Esophagus squamous epithelium (tissue), 5 donors: ENCODE measurements around the gene CLDN5. TPM values are rescaled to one million over a fixed set of nuclear protein-coding genes. Genes with fewer than 3 reads are reported as not detected.

Source experiments
- DNase-seq: peaks from one replicate; lab custom pipeline; 2025; lab: John Stamatoyannopoulos, UW
- H3K27ac ChIP-seq, 4 donors: fragments of 200-600 bp; sonication (generic); one replicate each; pipeline ENCODE4 v1.5.1; 2016 to 2019; ENCODE audit warnings: mild to moderate bottlenecking in 1 of 4
- H3K27me3 ChIP-seq, 4 donors: fragments of 200-600 bp; sonication (generic); 1 replicate in 3 of 4; 2 replicates in 1 of 4; pipeline versions ENCODE4 v1.5.1 to v1.6.0; 2017 to 2021; ENCODE audit warnings: antibody characterized with exemption in 1 of 4
- H3K36me3 ChIP-seq, 3 donors: fragments of 200-600 bp; sonication (generic); one replicate each; pipeline ENCODE4 v1.5.1; 2016 to 2019
- H3K4me1 ChIP-seq, 3 donors: fragments of 200-600 bp; sonication (generic); one replicate each; pipeline ENCODE4 v1.5.1; 2017 to 2019
- H3K4me3 ChIP-seq, 4 donors: fragments of 200-600 bp; sonication (generic); 1 replicate in 3 of 4; 2 replicates in 1 of 4; pipeline ENCODE4 v1.5.1; 2016 to 2019; ENCODE audit warnings: mild to moderate bottlenecking in 2 of 4, moderate library complexity in 1 of 4
- H3K9me3 ChIP-seq, 3 donors: fragments of 200-600 bp; sonication (generic); one replicate each; pipeline ENCODE4 v1.5.1; 2016 to 2019
- CTCF ChIP-seq, 6 experiments: fragments of 450-650 bp in 4 of 6; fragments of 200-600 bp in 2 of 6; sonication (generic) in 2 of 6; IDR thresholded peaks; one replicate each; pipeline ENCODE4 v1.5.1; 2016 to 2019; ENCODE audit warnings: antibody characterized with exemption in 6 of 6, mild to moderate bottlenecking in 4 of 6, moderate library complexity in 4 of 6
- POLR2A ChIP-seq, 4 donors: fragments of 450-650 bp; IDR thresholded peaks; one replicate each; pipeline ENCODE4 v1.6.1; 2017; ENCODE audit warnings: antibody characterized with exemption in 4 of 4, mild to moderate bottlenecking in 4 of 4, moderate library complexity in 3 of 4
- WGBS, 2 donors: methylation state at CpG; one replicate each; pipeline ENCODE4 v1.1.5; 2018; 5-methylcytosine and 5-hydroxymethylcytosine counted together
- intact Hi-C: fragments of 100-400 bp; cut with DNase I; formaldehyde crosslinking; loops from one replicate; pipeline ENCODE4 v1.15.0; 2022
- total RNA-seq, 4 donors: library from RNA; depleted of rRNA; stranded (reverse); fragments of >200 nt; gene quantifications; one replicate each; pipeline ENCODE4 v1.1.0, GENCODE V29; 2016
- donor health status: DM: yes; HTN: yes; CAD: no.

Gene CLDN5
- total RNA-seq, 4 donors from 2014 or later: 9.7 to 62.9 (median 23.0) TPM

GRCh38 chr22:19525116-19525660, 978 bp upstream of the CLDN5 start:
- Histone ChIP-seq H3K27ac (peak overlapping the region; percentile 2 to 87 (median 68)), H3K4me1 (peaks cover 14 to 33% (median 17%) of the 10 kb centered on the region in 3 donors), H3K36me3 (no peaks in the 10 kb centered on the region), H3K9me3 (no peaks in the 10 kb centered on the region), H3K4me3 (peak overlapping the region in 3 of 4 donors; percentile 33 to 66 (median 48)), H3K27me3 (peaks cover 0 to 72% (median 5%) of the 10 kb centered on the region in 4 donors)
- TF ChIP-seq POLR2A (IDR thresholded peaks at IDR 0.05): no peak
- TF ChIP-seq CTCF (IDR thresholded peaks at IDR 0.05): no peak
- DNase-seq: no peak
- intact Hi-C loops: no loop called here
- 60 to 92% methylated on average over 2 to 9 of the region's 15 CpGs for WGBS, 2 donors

- intact Hi-C loops: no loop called here
- H3K4me1 ChIP-seq: peaks cover 14 to 33% (median 17%) of the 10 kb centered on the region in 3 donors
- H3K36me3 ChIP-seq: no peaks in the 10 kb centered on the region
- no peaks in the 10 kb centered on the region for H3K9me3 ChIP-seq
- peaks cover 0 to 65% (median 5%) of the 10 kb centered on the region in 4 donors for H3K27me3 ChIP-seq
- peak overlapping the region; percentile 42 to 83 (median 73) for H3K27ac ChIP-seq
- H3K4me3 ChIP-seq: peak overlapping the region; percentile 33 to 66 (median 41)
- DNase-seq: no peak
- 1% methylated on average over 37 of the region's 99 CpGs; no CpG with 5 or more reads in 1 of the 2 donors for WGBS, 2 donors
- TF ChIP-seq CTCF (IDR thresholded peaks at IDR 0.05) (peak in 1 of 6 experiments; percentile 20), POLR2A (IDR thresholded peaks at IDR 0.05) (no peak)
Observed at GRCh38 chr22:19523240-19524169, 705 bp downstream of the CLDN5 start.

GRCh38 chr22:19522881-19523239, 1.4 kb downstream of the CLDN5 start:
- peaks cover 0 to 58% (median 5%) of the 10 kb centered on the region in 4 donors for H3K27me3 ChIP-seq
- no peak for DNase-seq
- peaks cover 14 to 32% (median 17%) of the 10 kb centered on the region in 3 donors for H3K4me1 ChIP-seq
- no peaks in the 10 kb centered on the region for H3K9me3 ChIP-seq
- WGBS, 2 donors: 13 to 62% methylated on average over 3 of the region's 9 CpGs
- TF ChIP-seq CTCF (IDR thresholded peaks at IDR 0.05): no peak
- no peak for TF ChIP-seq POLR2A (IDR thresholded peaks at IDR 0.05)
- no peaks in the 10 kb centered on the region for H3K36me3 ChIP-seq
- H3K27ac ChIP-seq: peak overlapping the region; percentile 42 to 83 (median 73)
- peak overlapping the region; percentile 33 to 66 (median 41) for H3K4me3 ChIP-seq
- intact Hi-C loops: no loop called here

- H3K27ac ChIP-seq: peak overlapping the region; percentile 42 to 83 (median 73)
- WGBS, 2 donors: 63 to 77% methylated on average over 3 to 6 of the region's 16 CpGs
- H3K27me3 ChIP-seq: peaks cover 0 to 55% (median 5%) of the 10 kb centered on the region in 4 donors
- DNase-seq: no peak
- intact Hi-C loops: no loop called here
- TF ChIP-seq POLR2A (IDR thresholded peaks at IDR 0.05) (no peak), CTCF (IDR thresholded peaks at IDR 0.05) (no peak)
- no peaks in the 10 kb centered on the region for H3K9me3 ChIP-seq
- H3K4me1 ChIP-seq: peaks cover 14 to 27% (median 17%) of the 10 kb centered on the region in 3 donors
- no peaks in the 10 kb centered on the region for H3K36me3 ChIP-seq
- H3K4me3 ChIP-seq: peak overlapping the region; percentile 33 to 66 (median 41)
Observed at GRCh38 chr22:19522190-19522880, 1.9 kb downstream of the CLDN5 start.
